ENCODE results near the gene PPFIA2. TPM values are rescaled to one million over a fixed set of nuclear protein-coding genes. Genes with fewer than 3 reads are reported as not detected.

The PPFIA2 gene
- total RNA-seq, 1 donor from 2014 or later = not detected

- Mint-ChIP-seq H3K9me3 (ENCODE audit: unreplicated experiment) (no peaks in the 10 kb centered on the region), H3K27me3 (ENCODE audit: unreplicated experiment) (no peaks in the 10 kb centered on the region)
- TF ChIP-seq CTCF (IDR thresholded peaks at IDR 0.05; ENCODE audit: unreplicated experiment) = peak; percentile 79
Measured at GRCh38 chr12:81450920-81451739, 308.0 kb downstream of the PPFIA2 start.

DNA sequence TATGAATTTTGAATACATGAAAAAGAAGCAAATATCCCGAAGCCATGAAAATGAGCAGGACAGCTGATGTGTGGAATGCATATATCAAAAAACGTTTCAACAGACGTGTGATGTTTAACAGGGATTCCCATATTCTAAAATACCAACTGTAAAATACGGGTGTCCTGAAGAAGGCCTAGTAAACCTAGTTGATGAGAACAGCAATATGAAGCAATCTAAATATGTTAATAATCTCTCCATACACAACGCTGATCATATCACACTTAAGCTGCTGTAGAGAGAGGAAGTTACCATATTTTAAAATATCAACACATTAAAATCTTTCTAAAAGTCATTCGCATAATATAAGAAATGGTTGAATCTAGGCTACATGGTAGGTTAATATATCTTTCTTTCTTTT is 317.5 kb downstream of the PPFIA2 start:
- no peak overlapping the region for H3K27ac Mint-ChIP-seq (ENCODE audit: unreplicated experiment)
- DNase-seq (ENCODE audit: low spot score) = no peak
- H3K9me3 Mint-ChIP-seq (ENCODE audit: unreplicated experiment) = no peaks in the 10 kb centered on the region
- H3K36me3 Mint-ChIP-seq (ENCODE audit: low read depth, unreplicated experiment) = no peaks in the 10 kb centered on the region
- no peak for TF ChIP-seq CTCF (IDR thresholded peaks at IDR 0.05; ENCODE audit: unreplicated experiment)
- no peak overlapping the region for H3K4me3 Mint-ChIP-seq (ENCODE audit: unreplicated experiment)
- H3K27me3 Mint-ChIP-seq (ENCODE audit: unreplicated experiment) = no peaks in the 10 kb centered on the region
- no peaks in the 10 kb centered on the region for H3K4me1 Mint-ChIP-seq (ENCODE audit: unreplicated experiment)

More at GRCh38 chr12:81450920-81451739, 308.0 kb downstream of the PPFIA2 start:
- H3K27ac Mint-ChIP-seq (ENCODE audit: unreplicated experiment) = no peak overlapping the region
- no peaks in the 10 kb centered on the region for H3K36me3 Mint-ChIP-seq (ENCODE audit: low read depth, unreplicated experiment)
- DNase-seq (ENCODE audit: low spot score) = peak; percentile 65
- no peaks in the 10 kb centered on the region for H3K4me1 Mint-ChIP-seq (ENCODE audit: unreplicated experiment)
- H3K4me3 Mint-ChIP-seq (ENCODE audit: unreplicated experiment) = no peak overlapping the region

- TF ChIP-seq CTCF (IDR thresholded peaks at IDR 0.05; ENCODE audit: unreplicated experiment) = no peak
- Mint-ChIP-seq H3K27me3 (ENCODE audit: unreplicated experiment) (no peaks in the 10 kb centered on the region), H3K36me3 (ENCODE audit: low read depth, unreplicated experiment) (no peaks in the 10 kb centered on the region), H3K9me3 (ENCODE audit: unreplicated experiment) (no peaks in the 10 kb centered on the region), H3K4me1 (ENCODE audit: unreplicated experiment) (no peaks in the 10 kb centered on the region), H3K27ac (ENCODE audit: unreplicated experiment) (no peak overlapping the region), H3K4me3 (ENCODE audit: unreplicated experiment) (no peak overlapping the region)
- DNase-seq (ENCODE audit: low spot score) = no peak
Measured at GRCh38 chr12:81440001-81440400, 319.1 kb downstream of the PPFIA2 start.

DNA sequence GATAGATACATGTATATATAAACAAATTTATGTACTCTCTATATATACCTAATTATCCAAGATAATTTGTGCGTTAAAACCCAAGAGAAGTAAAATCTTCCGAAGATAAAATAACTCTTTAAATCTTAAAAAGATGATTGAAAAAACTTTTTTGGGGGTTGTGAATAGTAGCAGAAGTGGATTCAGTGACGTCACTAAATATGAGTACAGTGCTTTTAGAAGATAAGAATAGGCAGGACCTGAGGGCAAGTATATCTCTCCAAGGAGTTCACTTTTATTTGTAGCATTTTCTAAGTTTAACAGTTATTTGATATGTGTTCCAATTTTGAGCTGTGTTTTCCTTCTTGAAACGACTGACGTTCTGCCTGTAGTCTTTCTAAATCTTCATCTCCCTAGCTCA is 319.8 kb downstream of the PPFIA2 start:
- Mint-ChIP-seq H3K27ac (ENCODE audit: unreplicated experiment) (no peak overlapping the region), H3K4me1 (ENCODE audit: unreplicated experiment) (no peaks in the 10 kb centered on the region), H3K27me3 (ENCODE audit: unreplicated experiment) (no peaks in the 10 kb centered on the region), H3K36me3 (ENCODE audit: low read depth, unreplicated experiment) (no peaks in the 10 kb centered on the region), H3K4me3 (ENCODE audit: unreplicated experiment) (no peak overlapping the region), H3K9me3 (ENCODE audit: unreplicated experiment) (no peaks in the 10 kb centered on the region)
- DNase-seq (ENCODE audit: low spot score) = no peak
- no peak for TF ChIP-seq CTCF (IDR thresholded peaks at IDR 0.05; ENCODE audit: unreplicated experiment)

- no peaks in the 10 kb centered on the region for H3K27me3 Mint-ChIP-seq (ENCODE audit: unreplicated experiment)
- H3K9me3 Mint-ChIP-seq (ENCODE audit: unreplicated experiment) = no peaks in the 10 kb centered on the region
- DNase-seq (ENCODE audit: low spot score) = no peak
- peaks cover 3% of the 10 kb centered on the region for H3K4me1 Mint-ChIP-seq (ENCODE audit: unreplicated experiment)
- no peaks in the 10 kb centered on the region for H3K36me3 Mint-ChIP-seq (ENCODE audit: low read depth, unreplicated experiment)
- no peak overlapping the region for H3K27ac Mint-ChIP-seq (ENCODE audit: unreplicated experiment)
- TF ChIP-seq CTCF (IDR thresholded peaks at IDR 0.05; ENCODE audit: unreplicated experiment) = no peak
- no peak overlapping the region for H3K4me3 Mint-ChIP-seq (ENCODE audit: unreplicated experiment)
Measured at GRCh38 chr12:81417056-81417455, 342.1 kb downstream of the PPFIA2 start.

Data from endothelial cell (in vitro differentiated cells).